Endothelial cell of umbilical vein (primary cell): ENCODE data around the gene WNT9A. TPM values are rescaled to one million over a fixed set of nuclear protein-coding genes. Genes with fewer than 3 reads are reported as not detected.

ENCODE experiments used
- BruUV-seq: library from RNA; stranded (reverse); fragments of 400-500 nt; replicated peaks from 2 replicates; lab custom pipeline; 2021; lab: Mats Ljungman, UMichigan
- CTCF ChIA-PET: fragments of 300-600, 350-600 bp; sonication (Branson Sonifier 250); formaldehyde crosslinking; loops from one replicate; lab custom pipeline; 2021; ENCODE audit warnings: antibody characterized with exemption, inconsistent platforms; lab: Charles Lee
- POLR2A ChIA-PET: fragments of 300-600, 350-600 bp; sonication (Branson Sonifier 250); formaldehyde crosslinking; loops from one replicate; lab custom pipeline; 2021; ENCODE audit warnings: antibody characterized with exemption, inconsistent platforms; lab: Charles Lee
- DNase-seq: peaks from one replicate; pipeline ENCODE4 v3.0.0-alpha.2; 2011; ENCODE audit warnings: low read depth, low spot score
- FAIRE-seq: peaks from 2 replicates; lab custom pipeline; 2011; peaks lifted over from hg19 to GRCh38; lab: Jason Lieb, UNC
- H2AFZ ChIP-seq: 2 replicates; pipeline ENCODE4 v1.6.0; 2012; ENCODE audit warnings: low read depth, low read length, control low read depth, inconsistent platforms
- H3K27ac ChIP-seq: 2 replicates; pipeline ENCODE4 v1.5.1; 2011; ENCODE audit warnings: low read depth, mild to moderate bottlenecking, control low read depth, low read length, moderate library complexity; ENCODE audit not compliant: insufficient read depth
- H3K27me3 ChIP-seq, 2 experiments: 2 replicates each; pipeline versions ENCODE4 v1.6.0 to v1.6.1; 2011; ENCODE audit warnings: low read length in 2 of 2, mixed read lengths in 1 of 2; ENCODE audit not compliant: control insufficient read depth in 2 of 2, insufficient read depth in 2 of 2
- H3K36me3 ChIP-seq, 2 experiments: 2 replicates in 1 of 2; 3 replicates in 1 of 2; pipeline ENCODE4 v1.5.1; 2011; ENCODE audit warnings: low read length in 2 of 2, mild to moderate bottlenecking in 1 of 2, moderate library complexity in 1 of 2; ENCODE audit not compliant: control insufficient read depth in 2 of 2, insufficient read depth in 2 of 2; ENCODE audit errors: extremely low read depth in 1 of 2
- H3K4me1 ChIP-seq: 3 replicates; pipeline ENCODE4 v1.5.1; 2011; ENCODE audit warnings: mild to moderate bottlenecking, low read length; ENCODE audit not compliant: control insufficient read depth, insufficient read depth; ENCODE audit errors: extremely low read depth
- H3K4me2 ChIP-seq: 2 replicates; pipeline ENCODE4 v1.6.1; 2011; ENCODE audit warnings: low read length, control low read depth, mixed read lengths; ENCODE audit not compliant: insufficient read depth
- H3K4me3 ChIP-seq, 3 experiments: fragments of 200-600 bp in 1 of 3; sonication (generic), shearing (Covaris generic) in 1 of 3; replicated peaks in 1 of 3; 2 replicates each; pipeline ENCODE4 v1.5.1; 2011 to 2016; ENCODE audit warnings: control low read depth in 3 of 3, low read length in 3 of 3, mild to moderate bottlenecking in 2 of 3, inconsistent platforms in 1 of 3, low read depth in 1 of 3, moderate library complexity in 1 of 3; ENCODE audit not compliant: insufficient read depth in 1 of 3
- H3K79me2 ChIP-seq: 2 replicates; pipeline ENCODE4 v1.6.0; 2012; ENCODE audit warnings: low read length, inconsistent platforms; ENCODE audit not compliant: control insufficient read depth, insufficient read depth
- H3K9ac ChIP-seq: replicated peaks from 2 replicates; pipeline ENCODE3; 2011; ENCODE audit warnings: low read length, control low read depth; ENCODE audit not compliant: insufficient read depth; ENCODE audit errors: extremely low read depth
- H3K9me1 ChIP-seq: replicated peaks from 3 replicates; pipeline ENCODE4 v1.6.0; 2011; ENCODE audit warnings: mild to moderate bottlenecking, low read length; ENCODE audit not compliant: control insufficient read depth, insufficient read depth; ENCODE audit errors: extremely low read depth
- H3K9me3 ChIP-seq: replicated peaks from 2 replicates; pipeline ENCODE4 v1.5.1; 2012; ENCODE audit warnings: low read length, inconsistent platforms; ENCODE audit not compliant: control insufficient read depth, insufficient read depth
- H4K20me1 ChIP-seq: replicated peaks from 2 replicates; pipeline ENCODE3; 2011; ENCODE audit warnings: mild to moderate bottlenecking, low read length; ENCODE audit not compliant: control insufficient read depth, insufficient read depth; ENCODE audit errors: extremely low read depth
- CTCF ChIP-seq, 2 donors: IDR thresholded peaks; 1 replicate in 1 of 2; 2 replicates in 1 of 2; pipeline ENCODE4 v1.5.1; 2011; ENCODE audit warnings: low read length in 2 of 2, mild to moderate bottlenecking in 2 of 2, moderate library complexity in 2 of 2, control low read depth in 1 of 2, inconsistent platforms in 1 of 2, low read depth in 1 of 2; ENCODE audit not compliant: insufficient read depth in 1 of 2; ENCODE audit errors: extremely low read depth in 1 of 2
- EZH2 ChIP-seq: IDR thresholded peaks from 2 replicates; pipeline ENCODE4 v1.6.1; 2012; ENCODE audit warnings: borderline replicate concordance, low read depth, mild to moderate bottlenecking, moderate library complexity, low read length, inconsistent platforms; ENCODE audit not compliant: severe bottlenecking
- FOS ChIP-seq: IDR thresholded peaks from 2 replicates; pipeline ENCODE4 v1.6.1; 2011; ENCODE audit warnings: mild to moderate bottlenecking, low read length, moderate library complexity, borderline replicate concordance; ENCODE audit not compliant: insufficient read depth
- GATA2 ChIP-seq: IDR thresholded peaks from 2 replicates; pipeline ENCODE4 v1.7.0; 2011; ENCODE audit warnings: low read depth, mild to moderate bottlenecking, moderate library complexity, mixed read lengths, low read length; ENCODE audit not compliant: insufficient read length, insufficient read depth
- JUN ChIP-seq: IDR thresholded peaks from 2 replicates; pipeline ENCODE4 v1.6.1; 2011; ENCODE audit warnings: borderline replicate concordance, low read depth; ENCODE audit not compliant: insufficient read length, insufficient read depth
- MYC ChIP-seq: IDR thresholded peaks from one replicate; pipeline ENCODE4 v1.6.1; 2011; ENCODE audit warnings: mild to moderate bottlenecking, low read depth, low read length
- POLR2A ChIP-seq: IDR thresholded peaks from 2 replicates; pipeline ENCODE4 v1.6.1; 2012; ENCODE audit warnings: low read depth, mild to moderate bottlenecking, control low read depth, low read length
- POLR2AphosphoS5 ChIP-seq: IDR thresholded peaks from 2 replicates; pipeline ENCODE4 v1.6.1; 2012; ENCODE audit warnings: low read depth, mild to moderate bottlenecking, control low read depth, low read length, moderate library complexity; ENCODE audit not compliant: insufficient read depth
- dilution Hi-C: fragments of 300-500 bp; cut with MboI; formaldehyde crosslinking; loops from one replicate; pipeline ENCODE4 v1.15.0; 2019; ENCODE audit warnings: low sequenced_read_pairs; ENCODE audit not compliant: extremely low pct_ligation_motif_present
- intact Hi-C: fragments of 100-400 bp; cut with micrococcal nuclease; formaldehyde crosslinking; loops from one replicate; pipeline ENCODE4 v1.10.0; 2022
- polyA plus RNA-seq, 4 experiments: library from polyadenylated mRNA; depleted of rRNA in 3 of 4; stranded (reverse) in 3 of 4; unstranded in 1 of 4; fragments of >200 nt; gene quantifications; 2 replicates each; pipeline versions ENCODE4 v1.2.1 to v1.2.3, GENCODE V29; 2011 to 2012; ENCODE audit warnings: missing spikeins in 1 of 4
- total RNA-seq: library from RNA; stranded (reverse); gene quantifications from 2 replicates; pipeline ENCODE4 v1.2.3, GENCODE V29; 2021
- TF ChIP-seq, protein P1 (sequence below): IDR thresholded peaks from 2 replicates; pipeline ENCODE4 v1.6.1; 2011; ENCODE audit not compliant: insufficient read depth, insufficient read length

WNT9A gene
- total and polyA plus RNA-seq, 2 donors (not counting 3 experiments of a cell fraction or from before 2014, with no cell fraction given) = 5.4 to 6.2 TPM

DNA sequence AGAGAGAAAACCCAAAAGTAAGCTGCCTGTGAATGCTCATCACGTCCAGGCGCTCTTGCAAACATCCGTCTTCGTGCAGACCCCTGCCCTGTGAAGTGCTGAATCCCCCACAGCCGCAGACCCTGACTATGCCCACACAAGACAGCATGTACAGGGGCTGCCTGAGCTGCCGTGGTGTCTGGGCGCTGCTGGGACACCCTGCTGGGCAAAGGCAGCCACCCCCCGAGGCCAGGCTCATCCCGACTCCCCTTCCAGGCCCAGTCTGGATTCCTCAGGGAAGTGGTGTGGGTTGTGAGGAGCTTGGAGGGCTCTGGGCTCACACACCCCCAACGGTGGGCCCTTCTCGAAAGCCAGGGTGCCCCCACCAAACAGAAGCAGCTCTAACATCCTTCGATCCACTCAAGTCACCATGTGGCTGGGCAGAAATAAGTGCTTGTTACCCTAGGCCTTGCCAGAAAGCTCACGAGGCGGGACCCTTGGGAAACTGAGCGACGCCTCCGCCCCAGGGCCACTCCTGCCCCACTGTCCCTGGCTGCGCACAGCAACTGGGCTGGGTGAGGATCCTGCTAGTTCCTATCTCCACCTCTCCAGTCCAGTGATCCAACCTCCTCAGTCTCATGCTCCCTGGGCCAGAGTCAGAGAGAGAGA lies 4.8 kb upstream of the WNT9A start:
- intact Hi-C loops = no loop called here
- FAIRE-seq = no peak
- Histone ChIP-seq H3K4me3 (no peak overlapping the region), H3K36me3 (no peaks in the 10 kb centered on the region), H2AFZ (no peak overlapping the region), H3K9me3 (no peaks in the 10 kb centered on the region), H4K20me1 (no peaks in the 10 kb centered on the region), H3K27me3 (peaks cover 5 to 17% of the 10 kb centered on the region in 2 experiments), H3K4me1 (peaks cover 3% of the 10 kb centered on the region), H3K27ac (no peak overlapping the region), H3K4me2 (no peak overlapping the region), H3K79me2 (no peaks in the 10 kb centered on the region), H3K9ac (no peak overlapping the region), H3K9me1 (no peaks in the 10 kb centered on the region)
- no peak for DNase-seq
- POLR2A ChIA-PET = no interaction called here
- TF ChIP-seq JUN (no peak), GATA2 (no peak), CTCF (IDR thresholded peaks at IDR 0.05; ENCODE audit: extremely low read depth in 1 of 2, insufficient read depth in 1 of 2, low read depth in 1 of 2, low read length in 2 of 2) (no peak), FOS (no peak), MYC (no peak), POLR2A (no peak), POLR2AphosphoS5 (no peak), EZH2 (no peak)
- TF ChIP-seq, protein P1, sequence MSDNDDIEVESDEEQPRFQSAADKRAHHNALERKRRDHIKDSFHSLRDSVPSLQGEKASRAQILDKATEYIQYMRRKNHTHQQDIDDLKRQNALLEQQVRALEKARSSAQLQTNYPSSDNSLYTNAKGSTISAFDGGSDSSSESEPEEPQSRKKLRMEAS = no peak
- CTCF ChIA-PET = interaction anchor here (1.5 to 2.5 kb wide), 4 partner anchors 190 to 503 kb away, joined by 5 to 29 read pairs (median 12); no protein-coding TSS in a partner anchor
- dilution Hi-C loops = no loop called here
- BruUV-seq = no TSS peak
